K562 treated with DMSO at 1 percent for 12 hours (cell line): ENCODE results near the gene MRPL22. TPM values are rescaled to one million over a fixed set of nuclear protein-coding genes. Genes with fewer than 3 reads are reported as not detected.

Experiments used
- total RNA-seq: library from RNA; unstranded; fragments of 300-600 nt; gene quantifications from 2 replicates; pipeline ENCODE4 v1.2.3, GENCODE V29; 2022; ENCODE audit not compliant: insufficient read depth

MRPL22 gene
- total RNA-seq, result 52.0 and 70.9 TPM in 2 replicates

DNA sequence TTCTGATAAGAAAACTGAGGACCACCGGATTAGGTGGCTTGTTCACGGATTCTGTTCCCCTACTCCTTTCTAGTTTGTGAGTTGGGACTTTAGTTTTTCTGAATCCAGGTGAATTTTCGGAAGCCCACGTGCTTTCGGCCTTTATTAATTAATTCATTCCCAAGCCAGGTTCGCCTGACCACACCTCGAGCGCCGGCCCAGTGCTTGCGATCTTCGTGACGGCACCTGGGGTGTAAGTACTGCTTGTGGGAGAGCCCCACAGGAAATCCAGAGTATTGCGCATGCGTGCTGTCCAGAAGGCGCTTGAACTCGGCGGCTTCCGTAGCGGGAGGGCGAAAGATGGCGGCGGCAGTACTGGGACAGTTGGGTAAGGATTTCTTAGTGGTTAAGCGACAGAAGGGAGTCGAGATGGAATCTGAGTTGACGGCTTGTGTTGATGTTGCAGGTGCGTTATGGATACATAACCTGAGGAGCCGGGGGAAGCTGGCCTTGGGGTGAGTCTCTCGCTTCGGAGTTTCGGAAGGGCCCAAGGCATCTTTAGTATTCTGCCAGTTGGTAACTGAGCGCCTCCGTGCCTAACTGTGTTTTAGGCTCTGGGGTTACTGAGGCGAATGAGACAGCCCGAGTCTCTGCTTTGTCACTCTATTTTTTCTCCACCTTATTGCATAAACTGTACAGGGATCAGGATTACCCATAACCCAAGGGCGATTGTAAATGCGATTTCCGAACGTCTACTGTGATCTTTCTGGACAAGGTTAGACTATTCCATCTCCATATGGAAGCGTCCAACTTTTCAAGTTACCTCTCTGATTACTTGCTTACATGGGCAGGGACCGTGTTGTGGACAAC is at the start of gene MRPL22:
TSS of gene MRPL22 (plus strand) at position 302 of the 849 bp plus-strand sequence. CDS start at position 340, 38 bp downstream.

DNA sequence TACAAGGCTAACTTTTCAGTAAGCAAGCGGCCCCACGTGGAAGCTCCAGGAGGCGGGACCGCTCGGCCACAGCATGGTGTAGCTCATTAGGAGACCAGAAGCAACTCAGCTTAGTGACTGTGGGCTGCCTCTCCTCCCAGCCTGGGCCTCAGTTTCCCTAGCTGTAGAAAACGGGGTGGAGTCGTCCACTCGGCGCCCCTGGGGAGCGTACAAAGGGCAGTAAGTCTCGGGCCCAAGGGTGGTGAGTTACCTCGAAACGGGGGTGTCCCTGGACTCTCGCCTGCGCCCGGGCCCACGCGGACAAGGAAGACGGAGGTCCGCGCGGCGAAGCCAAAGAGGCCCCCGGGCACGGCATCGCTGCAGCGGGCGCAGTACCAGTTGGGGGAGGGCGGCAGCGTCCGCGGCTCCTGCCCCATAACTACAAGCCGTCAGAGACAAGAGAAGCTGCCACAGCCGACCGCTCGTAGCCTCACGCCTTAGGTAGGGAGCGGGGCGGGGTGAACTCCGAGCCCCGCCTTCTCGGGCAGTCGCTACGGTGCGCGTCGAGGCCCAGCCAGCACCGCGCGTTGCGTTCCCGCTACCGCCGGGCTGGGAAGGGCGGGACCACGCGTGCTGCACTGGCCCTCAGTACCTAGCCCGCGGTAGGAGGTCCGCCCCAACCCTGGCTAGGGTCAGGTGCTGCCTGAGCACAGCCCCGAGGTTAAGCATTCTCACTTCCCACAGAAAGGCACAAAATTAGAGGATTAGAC is 3.0 kb upstream of the MRPL22 start, which contains the start of gene GEMIN5:
TSS of gene GEMIN5 (minus strand) at position 494 of the 749 bp plus-strand sequence. CDS start at position 416, 78 bp downstream.

DNA sequence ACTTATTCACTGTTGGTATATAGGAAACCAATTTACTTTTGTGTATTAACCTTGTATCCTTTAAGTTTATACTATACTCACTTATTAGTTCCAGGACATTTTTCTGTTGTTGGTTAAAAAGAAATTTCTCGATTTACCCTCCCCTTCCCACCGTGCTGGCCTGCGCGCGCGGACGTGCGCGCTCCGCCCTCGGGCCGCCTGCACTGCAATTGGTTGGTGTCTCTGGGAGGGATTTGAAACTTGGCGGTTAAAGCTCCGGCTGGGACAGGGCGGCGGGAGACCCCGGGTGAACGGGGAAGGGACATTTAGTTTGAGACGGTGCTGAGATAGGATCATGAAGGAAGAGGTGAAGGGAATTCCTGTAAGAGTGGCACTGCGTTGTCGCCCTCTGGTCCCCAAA is 72.7 kb downstream of the MRPL22 start, which contains the start of gene KIF4B:
TSS of gene KIF4B (plus strand) at position 230 of the 400 bp plus-strand sequence. CDS start at position 335, 105 bp downstream.

Other genes starting within 250 kb of the MRPL22 start
- gene LARP1, start 185.7 kb upstream of the MRPL22 start, total RNA-seq, result 25.6 and 83.2 TPM in 2 replicates
- gene FAXDC2, start 90.5 kb upstream of the MRPL22 start, total RNA-seq, result 7.5 and 22.8 TPM in 2 replicates
- 35.7 and 71.1 TPM in 2 replicates for gene CNOT8, start 82.4 kb upstream of the MRPL22 start, total RNA-seq
- gene GEMIN5, start 2.9 kb upstream of the MRPL22 start, total RNA-seq, result 3.1 and 9.9 TPM in 2 replicates
- 0.17 TPM in 1 of 2 replicates, not detected in the other for gene KIF4B, start 72.7 kb downstream of the MRPL22 start, total RNA-seq